Ovary (tissue), 9 donors: ENCODE results near the gene RPP40. TPM values are rescaled to one million over a fixed set of nuclear protein-coding genes. Genes with fewer than 3 reads are reported as not detected.

Source experiments
- DNase-seq, 5 donors: peaks; one replicate each; pipeline ENCODE4 v3.0.0-alpha.2; 2019 to 2020
- H3K27ac ChIP-seq, 2 donors: fragments of 200-600 bp; one replicate each; pipeline versions ENCODE4 v1.5.1 to v1.8.0; 2019 to 2022
- H3K27me3 ChIP-seq: fragments of 200-600 bp; one replicate; pipeline ENCODE4 v1.8.0; 2022
- H3K36me3 ChIP-seq: fragments of 200-600 bp; sonication (generic); one replicate; pipeline ENCODE4 v1.5.1; 2019
- H3K4me1 ChIP-seq: one replicate; pipeline ENCODE4 v1.8.1; 2013; ENCODE audit warnings: mild to moderate bottlenecking, moderate library complexity; ENCODE audit not compliant: insufficient read depth
- H3K4me3 ChIP-seq: fragments of 200-600 bp; sonication (generic); one replicate; pipeline ENCODE4 v1.5.1; 2017
- H3K9me3 ChIP-seq, 2 donors: fragments of 200-600 bp in 1 of 2; sonication (generic) in 1 of 2; one replicate each; pipeline versions ENCODE4 v1.5.1 to v1.8.1; 2013 to 2019; ENCODE audit warnings: mild to moderate bottlenecking in 1 of 2, moderate library complexity in 1 of 2
- CTCF ChIP-seq, 3 donors: fragments of 450-650 bp in 2 of 3; fragments of 200-600 bp in 1 of 3; IDR thresholded peaks; one replicate each; pipeline versions ENCODE4 v1.5.1 to v1.8.0; 2016 to 2022; ENCODE audit warnings: antibody characterized with exemption in 3 of 3, mild to moderate bottlenecking in 1 of 3
- EP300 ChIP-seq: sonication (generic); formaldehyde crosslinking; IDR thresholded peaks from one replicate; pipeline ENCODE4 v1.6.1; 2017; ENCODE audit warnings: antibody characterized with exemption
- POLR2A ChIP-seq: fragments of 450-650 bp; IDR thresholded peaks from one replicate; pipeline ENCODE4 v1.6.1; 2017; ENCODE audit warnings: antibody characterized with exemption, mild to moderate bottlenecking, moderate library complexity
- WGBS, 3 donors: extraction: QIAGEN DNeasy Blood & Tissue Kit in 1 of 3; methylation state at CpG; one replicate each; pipeline versions ENCODE4 v1.1.5 to v1.1.7; 2013 to 2017; 5-methylcytosine and 5-hydroxymethylcytosine counted together
- intact Hi-C, 4 donors: fragments of 100-400 bp; cut with DNase I; formaldehyde crosslinking; loops; one replicate each; pipeline versions ENCODE4 v1.11.0 to v1.15.1; 2022 to 2023
- polyA plus RNA-seq, 2 donors: library from polyadenylated mRNA; stranded (reverse); fragments of 200-250 nt in 1 of 2; fragments of 350-450 nt in 1 of 2; fragmentation: Illumina TruSeq in 1 of 2; extraction: RNeasy Lipid Tissue Mini Kit (QIAGEN cat#74804) in 1 of 2; gene quantifications; one replicate each; pipeline ENCODE4 v1.2.3, GENCODE V29; 2013 to 2014
- total RNA-seq, 7 donors: library from RNA; depleted of rRNA in 2 of 7; stranded (reverse); fragments of >200 nt in 2 of 7; fragmentation: NEBNext Ultra II Directional in 3 of 7; extraction: Animal tissue kit (Norgen Biotek cat#: 25700) in 3 of 7; gene quantifications; one replicate each; pipeline versions ENCODE4 v1.1.0 to v1.2.4, GENCODE V29; 2016 to 2023
- donor health status: DM: no; HTN: no; CAD: no; lungs with moderate emphysema.
- donor health status: DM: no; HTN: no; CAD: no.
- donor health status: Bipolar disorder and iron deficiency.
- donor health status: DM: yes; HTN: yes; CAD: no.
- donor health status: DM: no; HTN: no; CAD: no.
- donor health status: DM: yes; HTN: yes; CAD: no.

RPP40 gene
- total and polyA plus RNA-seq, 9 donors = 2.2 to 11.6 (median 6.0) TPM

DNA sequence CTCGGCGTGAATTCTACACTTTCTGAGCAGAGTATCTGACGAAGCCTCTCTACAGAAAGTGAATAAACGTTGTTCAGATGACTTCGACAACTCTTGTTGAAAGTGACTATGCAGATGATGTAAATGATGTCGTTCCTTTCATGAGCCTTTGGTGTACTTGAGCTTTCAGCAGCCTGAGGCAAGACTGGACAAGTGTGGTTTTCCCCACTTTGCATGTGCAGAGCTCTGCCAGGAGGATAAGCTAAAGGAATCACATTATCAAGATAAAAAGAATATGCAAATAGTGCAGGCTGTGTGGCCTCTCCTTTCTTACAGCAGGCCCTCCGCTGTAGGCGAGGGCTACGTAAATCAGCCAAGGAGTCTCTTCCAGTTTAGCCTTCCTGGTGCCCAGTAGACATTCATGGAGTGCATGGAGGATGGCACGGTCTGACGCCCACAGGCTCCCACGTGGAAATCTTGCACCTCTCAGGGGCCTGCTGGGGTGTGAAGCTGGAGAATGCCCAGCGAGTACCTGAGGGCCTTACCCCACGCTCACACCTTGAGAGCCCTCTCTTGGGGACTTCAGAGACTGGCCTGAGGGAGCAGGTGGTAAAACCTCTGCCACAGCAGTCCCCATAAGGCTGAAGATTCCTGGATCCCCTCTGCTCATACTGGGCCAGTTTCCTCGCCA, 54.9 kb downstream of the RPP40 start:
- Histone ChIP-seq H3K27ac (no peak overlapping the region), H3K9me3 (no peaks in the 10 kb centered on the region), H3K36me3 (no peaks in the 10 kb centered on the region), H3K4me1 (no peaks in the 10 kb centered on the region), H3K4me3 (no peak overlapping the region), H3K27me3 (no peaks in the 10 kb centered on the region)
- TF ChIP-seq POLR2A = no peak
- no peak for TF ChIP-seq CTCF (IDR thresholded peaks at IDR 0.05)
- no peak for TF ChIP-seq EP300
- no peak for DNase-seq
- intact Hi-C loops = no loop called here
- 92 to 94% (median 93%) methylated on average over 15 of the region's 15 CpGs for WGBS, 3 donors

GRCh38 chr6:4947716-4948115, 56.1 kb downstream of the RPP40 start:
- TF ChIP-seq POLR2A (no peak), EP300 (no peak), CTCF (IDR thresholded peaks at IDR 0.05) (no peak)
- 87 to 94% (median 89%) methylated on average over 13 of the region's 13 CpGs for WGBS, 3 donors
- Histone ChIP-seq H3K36me3 (no peaks in the 10 kb centered on the region), H3K4me1 (peaks cover 1% of the 10 kb centered on the region), H3K9me3 (no peaks in the 10 kb centered on the region), H3K4me3 (no peak overlapping the region), H3K27me3 (no peaks in the 10 kb centered on the region), H3K27ac (no peak overlapping the region)
- no peak for DNase-seq
- intact Hi-C loops = no loop called here

- TF ChIP-seq CTCF (IDR thresholded peaks at IDR 0.05) = no peak
- TF ChIP-seq EP300 = no peak
- Histone ChIP-seq H3K36me3 (no peaks in the 10 kb centered on the region), H3K4me3 (no peak overlapping the region), H3K9me3 (no peaks in the 10 kb centered on the region), H3K27ac (no peak overlapping the region), H3K4me1 (peaks cover 7% of the 10 kb centered on the region), H3K27me3 (no peaks in the 10 kb centered on the region)
- WGBS, 3 donors = 87 to 90% (median 88%) methylated on average over 8 to 11 of the region's 11 CpGs
- intact Hi-C loops = no loop called here
- DNase-seq = no peak
Measured at GRCh38 chr6:4946521-4946920, 57.3 kb downstream of the RPP40 start.

Other genes starting within 250 kb of the RPP40 start
- gene CDYL, start 227.6 kb downstream of the RPP40 start, total RNA-seq = 10 to 100 TPM; 22.7 to 71.3 (median 55.7) TPM
- 10 to 100 TPM in 1 of 2 donors, 1 to 10 TPM in 1; 9.9 to 27.6 TPM for gene CDYL, start 227.6 kb downstream of the RPP40 start, polyA plus RNA-seq
- gene PPP1R3G, start 81.3 kb upstream of the RPP40 start, total RNA-seq = 1 to 10 TPM in 4 of 7 donors, under 1 TPM in 3; 0.67 to 2.9 (median 1.1) TPM
- under 1 TPM; 0.88 to 0.90 TPM for gene PPP1R3G, start 81.3 kb upstream of the RPP40 start, polyA plus RNA-seq